SU-DHL-6 (cell line): ENCODE results near the gene MANEA.

Experiments
- H2AFZ ChIP-seq: fragments of 200-600 bp; sonication (generic); 2 replicates; pipeline ENCODE4 v1.6.1; 2014; ENCODE audit warnings: low read depth, mild to moderate bottlenecking, moderate library complexity, mixed read lengths, antibody characterized with exemption, low read length; ENCODE audit not compliant: severe bottlenecking
- H3F3A ChIP-seq: fragments of 200-600 bp; shearing (Covaris generic); 2 replicates; pipeline ENCODE4 v1.6.0; 2016; ENCODE audit warnings: antibody characterized with exemption, mild to moderate bottlenecking; ENCODE audit not compliant: insufficient read depth
- H3K27ac ChIP-seq: fragments of 200-600 bp; sonication (generic); 2 replicates; pipeline ENCODE4 v1.5.1; 2016; ENCODE audit warnings: low read depth, mild to moderate bottlenecking, low read length, moderate library complexity, mixed read lengths
- H3K27me3 ChIP-seq: fragments of 200-600 bp; sonication (generic), shearing (Covaris generic); 2 replicates; pipeline ENCODE4 v1.6.0; 2014; ENCODE audit warnings: mild to moderate bottlenecking, low read length
- H3K36me3 ChIP-seq: fragments of 200-600 bp; sonication (generic); 2 replicates; pipeline ENCODE4 v1.6.1; 2014; ENCODE audit warnings: mild to moderate bottlenecking, low read length, mixed read lengths
- H3K4me2 ChIP-seq: fragments of 300-600, 200-600 bp; shearing (Covaris generic), sonication (generic); 2 replicates; pipeline ENCODE4 v1.6.0; 2014; ENCODE audit warnings: low read length, low read depth, mild to moderate bottlenecking; ENCODE audit not compliant: poor library complexity, severe bottlenecking
- H3K4me3 ChIP-seq: fragments of 200-600 bp; sonication (generic); 2 replicates; pipeline ENCODE4 v1.5.1; 2014; ENCODE audit warnings: antibody characterized with exemption, low read length, mild to moderate bottlenecking, mixed read lengths; ENCODE audit not compliant: insufficient read depth, poor library complexity, severe bottlenecking
- H3K79me2 ChIP-seq: fragments of 200-600 bp; sonication (generic); 2 replicates; pipeline ENCODE4 v1.6.1; 2014; ENCODE audit warnings: mild to moderate bottlenecking, low read length, moderate library complexity; ENCODE audit not compliant: insufficient read depth
- H3K9ac ChIP-seq: fragments of 200-600 bp; sonication (generic); 2 replicates; pipeline ENCODE4 v1.7.0; 2014; ENCODE audit warnings: mild to moderate bottlenecking, low read length
- H3K9me2 ChIP-seq: fragments of 200-600 bp; sonication (generic); replicated peaks from 2 replicates; pipeline ENCODE4 v1.6.1; 2014; ENCODE audit warnings: low read length; ENCODE audit not compliant: insufficient read depth
- H3K9me3 ChIP-seq: fragments of 200-600 bp; sonication (generic); 2 replicates; pipeline ENCODE4 v1.6.1; 2014; ENCODE audit warnings: low read length, mixed read lengths; ENCODE audit not compliant: insufficient read depth
- H4K20me1 ChIP-seq: fragments of 200-600 bp; sonication (generic); 2 replicates; pipeline ENCODE4 v1.6.1; 2014; ENCODE audit warnings: low read depth, mild to moderate bottlenecking, antibody characterized with exemption, low read length, moderate library complexity, mixed read lengths
- CTCF ChIP-seq: fragments of 200-600 bp; sonication (generic); IDR thresholded peaks from one replicate; pipeline ENCODE4 v1.5.1; 2017; ENCODE audit warnings: antibody characterized with exemption, mild to moderate bottlenecking, low read length, moderate library complexity; ENCODE audit not compliant: insufficient read depth, poor library complexity, severe bottlenecking
- EZH2phosphoT487 ChIP-seq: fragments of 200-600 bp; sonication (generic), shearing (Covaris generic); conservative IDR thresholded peaks from 2 replicates; pipeline ENCODE4 v1.6.1; 2018; ENCODE audit warnings: mild to moderate bottlenecking, antibody characterized with exemption, low read length, moderate library complexity, mixed read lengths

The MANEA gene

GRCh38 chr6:95589826-95590570 is 12.7 kb downstream of the MANEA start:
- H3K79me2 ChIP-seq = peaks cover 88% of the 10 kb centered on the region

GRCh38 chr6:95593025-95593424 is 15.7 kb downstream of the MANEA start:
- no peak overlapping the region for H3K9ac ChIP-seq
- no peak overlapping the region for H3K4me3 ChIP-seq
- no peak overlapping the region for H3K27ac ChIP-seq
- no peak for TF ChIP-seq EZH2phosphoT487
- no peak for TF ChIP-seq CTCF
- H3F3A ChIP-seq = no peaks in the 10 kb centered on the region
- H3K36me3 ChIP-seq = peaks cover 23% of the 10 kb centered on the region
- no peaks in the 10 kb centered on the region for H3K9me2 ChIP-seq
- H3K4me2 ChIP-seq = no peak overlapping the region
- H3K27me3 ChIP-seq = no peaks in the 10 kb centered on the region
- peaks cover 67% of the 10 kb centered on the region for H3K79me2 ChIP-seq
- no peaks in the 10 kb centered on the region for H3K9me3 ChIP-seq
- H2AFZ ChIP-seq = no peak overlapping the region
- H4K20me1 ChIP-seq = no peaks in the 10 kb centered on the region

More at GRCh38 chr6:95589826-95590570, 12.7 kb downstream of the MANEA start:
- H3K9me3 ChIP-seq = no peaks in the 10 kb centered on the region
- no peak overlapping the region for H3K27ac ChIP-seq
- H3K4me3 ChIP-seq = no peak overlapping the region
- H4K20me1 ChIP-seq = no peaks in the 10 kb centered on the region
- H3K36me3 ChIP-seq = peaks cover 35% of the 10 kb centered on the region
- H2AFZ ChIP-seq = no peak overlapping the region
- TF ChIP-seq CTCF = no peak
- TF ChIP-seq EZH2phosphoT487 = no peak
- no peaks in the 10 kb centered on the region for H3K27me3 ChIP-seq
- H3K9ac ChIP-seq = no peak overlapping the region
- H3K4me2 ChIP-seq = no peak overlapping the region
- no peaks in the 10 kb centered on the region for H3K9me2 ChIP-seq
- no peaks in the 10 kb centered on the region for H3F3A ChIP-seq

- no peak overlapping the region for H3K9ac ChIP-seq
- TF ChIP-seq EZH2phosphoT487 = no peak
- TF ChIP-seq CTCF = no peak
- H3F3A ChIP-seq = peaks cover 3% of the 10 kb centered on the region; the same call in 1 of the 2 replicates
- no peaks in the 10 kb centered on the region for H3K9me3 ChIP-seq
- H3K4me3 ChIP-seq = no peak overlapping the region
- no peaks in the 10 kb centered on the region for H4K20me1 ChIP-seq
- H3K36me3 ChIP-seq = peaks cover 9% of the 10 kb centered on the region; the same call in 1 of the 2 replicates
- H2AFZ ChIP-seq = no peak overlapping the region
- no peaks in the 10 kb centered on the region for H3K27me3 ChIP-seq
- H3K4me2 ChIP-seq = no peak overlapping the region
- H3K79me2 ChIP-seq = peaks cover 46% of the 10 kb centered on the region
- no peak overlapping the region for H3K27ac ChIP-seq
- H3K9me2 ChIP-seq = no peaks in the 10 kb centered on the region
Observed at GRCh38 chr6:95596021-95596420, 18.7 kb downstream of the MANEA start.
